ENCODE measurements around the gene COMT.

The COMT gene

GRCh38 chr22:19958083-19959042, 16.8 kb downstream of the COMT start:
- no peak for DNase-seq

- DNase-seq: no peak
Measured at GRCh38 chr22:19959043-19959586, 17.5 kb downstream of the COMT start.

GRCh38 chr22:19959587-19960490, 18.3 kb downstream of the COMT start:
- no peak for DNase-seq

- DNase-seq: no peak
Measured at GRCh38 chr22:19960491-19961200, 19.1 kb downstream of the COMT start.

- no peak for DNase-seq
Measured at GRCh38 chr22:19961201-19961580, 19.6 kb downstream of the COMT start.

- DNase-seq: no peak
Measured at GRCh38 chr22:19961868-19962245, 20.3 kb downstream of the COMT start.

- DNase-seq: peak; percentile 45
Measured at GRCh38 chr22:19962246-19962908, 20.8 kb downstream of the COMT start.

GRCh38 chr22:19962909-19963806, 21.6 kb downstream of the COMT start:
- no peak for DNase-seq

- DNase-seq: no peak
Measured at GRCh38 chr22:19963863-19964642, 22.5 kb downstream of the COMT start.

- no peak for DNase-seq
Measured at GRCh38 chr22:19964701-19965386, 23.3 kb downstream of the COMT start.

GRCh38 chr22:19965771-19966709, 24.5 kb downstream of the COMT start:
- no peak for DNase-seq

GRCh38 chr22:19966908-19967750, 25.6 kb downstream of the COMT start:
- no peak for DNase-seq

GRCh38 chr22:19967850-19968449, 26.4 kb downstream of the COMT start:
- no peak for DNase-seq

GRCh38 chr22:19968450-19968891, 26.9 kb downstream of the COMT start:
- DNase-seq: no peak

GRCh38 chr22:19969141-19969928, 27.8 kb downstream of the COMT start:
- no peak for DNase-seq

- DNase-seq: no peak
Measured at GRCh38 chr22:19970031-19970478, 28.5 kb downstream of the COMT start.
